Occipital lobe (tissue), 2 donors: ENCODE measurements around the gene FASTKD3. TPM values are rescaled to one million over a fixed set of nuclear protein-coding genes. Genes with fewer than 3 reads are reported as not detected.

Source experiments
- DNase-seq: peaks from one replicate; lab custom pipeline; 2025; lab: John Stamatoyannopoulos, UW
- total RNA-seq: library from RNA; depleted of rRNA; stranded (reverse); fragments of >200 nt; gene quantifications from one replicate; pipeline ENCODE4 v1.2.3, GENCODE V29; 2014

Gene FASTKD3
- total RNA-seq, 1 donor from 2014 or later, result 21.4 TPM

DNA sequence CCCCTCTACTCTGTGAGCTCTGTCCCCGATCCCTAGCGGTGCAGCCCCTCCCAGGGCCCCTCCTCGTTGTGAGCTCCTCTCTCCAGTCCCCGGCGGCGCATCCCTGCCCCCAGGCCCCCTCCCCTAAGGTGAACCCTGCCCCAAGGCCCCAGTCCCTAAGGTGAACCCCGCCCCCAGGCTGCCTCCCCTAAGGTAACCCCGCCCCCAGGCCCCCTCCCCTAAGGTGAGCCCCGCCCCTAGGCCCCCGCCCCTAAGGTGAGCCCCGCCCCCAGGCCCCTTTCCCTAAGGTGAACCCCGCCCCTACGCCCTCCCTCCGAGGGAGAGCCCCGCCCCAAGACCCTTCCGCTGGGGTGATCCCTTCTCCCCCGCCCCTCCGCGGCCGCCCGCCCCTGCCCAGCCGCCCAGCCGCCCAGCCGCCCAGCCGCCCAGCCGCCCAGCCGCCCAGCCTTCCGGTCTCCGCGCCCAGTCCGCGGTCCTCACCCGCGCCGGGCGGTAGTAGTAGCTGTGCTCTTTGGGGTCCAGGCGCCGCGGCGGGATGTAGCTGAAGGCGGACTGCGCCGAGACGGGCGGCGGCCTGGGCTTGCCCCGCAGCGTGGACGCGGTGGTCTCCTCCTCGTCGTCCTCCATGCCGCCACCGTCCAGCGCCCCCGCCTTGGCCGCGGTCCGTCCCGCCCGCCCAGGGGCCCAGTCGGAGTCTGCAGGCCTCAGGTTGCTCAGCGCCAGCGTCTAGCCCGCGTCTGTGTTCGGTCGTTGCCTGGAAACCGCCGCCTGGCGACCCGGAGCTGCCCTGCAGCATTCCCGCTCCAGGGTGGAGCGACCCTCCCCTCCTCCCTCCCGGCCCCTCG, 18.2 kb downstream of the FASTKD3 start, which contains the start of gene CFAP90:
TSS of gene CFAP90 (minus strand) at position 739 of the 845 bp plus-strand sequence. CDS start at position 627, 112 bp downstream.
- DNase-seq, result no peak

DNA sequence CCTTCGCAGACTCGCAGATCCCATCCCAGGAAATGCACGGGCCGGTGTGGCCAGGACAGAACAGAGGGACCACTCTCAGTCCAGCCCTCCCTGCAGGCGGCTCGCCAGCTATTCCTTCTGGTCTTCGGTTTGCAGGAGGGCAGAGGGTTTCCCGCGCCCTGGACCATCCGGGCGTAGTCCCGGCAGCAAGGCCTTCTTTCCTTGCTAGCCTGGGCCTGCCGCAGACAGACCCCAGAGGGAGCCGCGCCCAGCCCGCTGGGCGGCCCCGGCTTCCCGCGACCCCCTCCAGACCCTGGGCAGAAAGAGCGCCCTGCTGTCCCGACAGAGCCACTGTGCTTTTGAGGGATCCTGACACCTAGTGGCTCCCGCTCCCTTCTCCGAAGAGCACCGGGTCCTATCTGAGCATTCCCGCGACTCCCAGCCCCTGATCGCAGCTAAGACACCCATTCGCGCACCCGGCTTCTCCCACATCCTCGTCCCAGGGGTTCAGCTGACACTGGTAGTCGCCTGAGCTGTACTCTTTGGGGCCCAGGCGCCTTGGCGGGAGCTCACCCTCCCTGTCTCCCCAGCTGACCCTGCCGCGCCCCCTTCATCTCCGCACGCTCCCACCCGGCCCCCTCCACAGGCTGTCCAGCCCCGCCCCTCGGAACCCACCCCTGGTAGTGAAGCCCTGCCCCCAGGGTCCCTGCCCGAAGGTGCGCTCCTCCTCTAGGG, 19.0 kb downstream of the FASTKD3 start:
- no peak for DNase-seq

DNA sequence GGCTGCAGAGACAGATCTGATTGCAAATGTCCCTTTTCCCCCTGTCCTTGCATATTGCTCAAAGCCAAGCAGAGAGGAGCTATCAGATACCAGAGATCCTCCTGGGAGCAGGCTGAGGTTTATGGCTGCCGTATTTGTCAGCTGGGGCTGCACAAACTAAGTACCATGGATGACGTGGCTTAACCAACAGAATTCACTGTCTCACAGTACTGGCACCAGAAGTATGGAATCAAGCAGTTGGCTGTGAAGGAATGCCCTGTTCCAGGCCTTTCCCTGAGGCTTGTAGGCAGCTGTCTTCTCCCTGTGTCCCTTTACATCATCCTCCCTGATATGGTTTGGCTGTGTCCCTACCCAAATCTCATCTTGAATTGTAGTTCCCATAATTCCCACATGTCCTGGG, 20.5 kb downstream of the FASTKD3 start:
- DNase-seq, result no peak

DNA sequence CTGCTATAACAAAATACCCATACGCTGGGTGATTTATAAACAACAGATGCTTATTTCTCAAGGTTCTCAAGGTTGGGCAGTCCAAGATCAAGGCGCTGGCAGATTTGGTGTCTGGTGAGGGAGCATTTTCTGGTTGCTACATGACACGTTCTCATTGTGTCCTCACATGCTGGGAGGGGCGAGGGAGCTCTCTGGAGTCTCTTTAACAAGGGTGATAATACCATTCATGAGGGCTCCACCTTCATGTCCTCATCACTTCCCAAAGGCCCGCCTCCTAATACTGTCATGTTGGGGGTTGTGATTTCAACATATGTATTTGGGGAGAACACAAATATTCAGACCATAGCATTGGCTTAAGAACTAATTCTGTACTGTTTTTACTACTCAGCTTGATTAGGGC, 22.5 kb downstream of the FASTKD3 start:
- DNase-seq, result no peak

DNA sequence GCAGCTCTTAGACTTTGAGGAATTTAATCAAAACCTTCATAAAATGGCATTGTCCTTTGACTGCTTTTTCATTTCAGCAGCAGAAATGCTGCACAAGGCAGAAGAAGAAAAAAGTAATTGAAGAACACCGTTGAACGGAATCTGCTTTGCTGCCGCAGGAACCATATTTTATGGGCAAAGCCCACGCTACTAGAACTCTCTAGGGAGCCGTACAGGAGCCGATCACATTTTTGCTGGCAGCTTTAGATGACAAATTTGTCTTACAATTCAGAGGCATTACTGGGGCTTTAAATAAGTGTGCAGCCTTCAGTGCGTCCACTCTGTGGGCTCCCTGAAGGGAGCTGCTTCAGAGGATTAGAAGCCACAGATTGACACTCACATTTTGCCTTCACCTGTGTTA, 23.3 kb downstream of the FASTKD3 start:
- DNase-seq, result no peak

DNA sequence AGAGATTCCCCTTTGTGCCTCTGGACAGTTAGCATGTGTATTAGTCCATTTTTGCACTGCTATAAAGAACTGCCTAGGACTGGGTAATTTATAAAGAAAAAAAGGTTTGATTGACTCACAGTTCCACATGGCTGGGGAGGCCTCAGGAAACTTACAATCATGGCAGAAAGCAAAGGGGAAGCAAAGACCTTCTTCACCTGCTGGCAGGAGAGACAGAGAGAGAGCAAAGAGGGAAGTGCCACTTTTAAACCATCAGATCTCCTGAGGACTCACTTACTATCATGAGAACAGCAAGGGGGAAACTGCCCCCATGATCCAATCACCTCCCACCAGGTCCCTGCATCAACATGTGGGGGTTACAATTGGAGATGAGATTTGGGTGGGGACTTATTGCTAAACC, 23.9 kb downstream of the FASTKD3 start:
- no peak for DNase-seq

DNA sequence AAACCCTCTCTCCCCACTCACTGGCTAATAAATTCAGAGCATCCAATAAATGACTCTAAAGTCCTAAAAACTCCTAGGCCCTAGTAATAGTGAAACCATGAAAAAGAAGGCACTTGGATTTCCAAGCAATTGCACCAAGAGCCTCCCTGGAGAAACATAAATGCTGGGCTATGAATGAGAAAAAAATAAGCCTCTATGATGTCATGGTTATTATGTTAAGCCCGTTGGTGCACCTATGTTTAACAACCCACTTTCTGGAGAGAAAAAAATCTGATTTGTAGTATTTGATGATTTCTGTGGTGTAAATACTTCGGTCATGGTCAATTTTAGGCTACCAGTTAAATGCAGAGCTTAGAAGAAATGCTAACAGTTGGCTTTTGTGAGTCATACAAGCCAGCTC, 26.3 kb downstream of the FASTKD3 start:
- DNase-seq, result no peak

DNA sequence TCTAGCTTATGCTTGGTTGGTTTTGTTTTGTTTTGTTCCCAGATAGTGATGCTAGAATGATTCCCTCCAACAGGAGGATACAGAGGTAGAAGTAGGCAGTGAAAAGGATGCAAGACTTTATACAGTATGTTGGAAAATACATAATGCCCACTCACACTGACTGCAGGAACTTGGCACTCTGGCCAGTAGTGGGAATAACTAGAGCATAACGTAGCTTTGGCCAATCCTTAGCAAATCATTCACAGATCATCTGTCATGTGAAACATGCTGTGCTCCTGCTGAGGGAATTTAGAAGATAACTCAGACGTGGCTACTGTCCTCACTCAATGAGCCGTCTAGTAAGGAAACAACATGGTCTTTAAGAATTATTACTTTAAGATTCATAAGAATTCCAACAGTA, 31.4 kb downstream of the FASTKD3 start:
- DNase-seq, result no peak

DNA sequence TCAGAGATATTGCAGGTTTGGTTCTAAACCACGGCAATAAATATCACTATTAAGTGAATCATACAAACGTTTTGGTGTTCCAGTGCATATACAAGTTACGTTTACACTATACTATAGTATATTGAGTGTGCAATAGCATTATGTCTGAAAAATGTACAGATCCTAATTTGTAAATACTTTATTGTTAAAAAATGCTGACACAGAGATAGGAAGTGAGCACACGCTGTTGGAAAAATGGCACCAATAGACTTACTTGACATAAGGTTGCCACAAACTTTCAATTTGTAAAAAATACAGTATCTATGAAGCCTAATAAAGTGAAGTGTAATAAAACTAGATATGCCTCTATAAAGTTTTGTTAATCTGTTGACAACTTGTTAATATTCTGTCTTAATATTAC, 33.8 kb downstream of the FASTKD3 start:
- no peak for DNase-seq

DNA sequence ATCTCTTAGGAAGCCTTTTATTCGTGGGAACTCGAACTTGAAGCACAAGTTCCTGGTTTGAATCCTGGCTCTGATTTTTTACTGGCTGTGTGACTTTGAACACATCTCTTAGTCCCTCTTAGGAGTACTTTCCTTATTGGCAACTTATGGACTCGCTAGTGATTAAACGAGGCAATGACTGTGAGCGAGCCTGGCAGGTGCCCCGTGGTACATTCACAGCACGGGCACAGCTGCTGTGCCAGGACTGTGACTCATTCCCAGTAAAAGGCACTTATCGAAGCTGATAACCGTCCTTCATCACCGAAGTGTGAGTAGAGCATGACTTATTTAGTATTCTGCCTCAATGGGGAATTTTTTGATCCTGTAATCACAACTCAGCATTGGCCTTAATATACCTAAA, 40.6 kb downstream of the FASTKD3 start:
- DNase-seq, result no peak

DNA sequence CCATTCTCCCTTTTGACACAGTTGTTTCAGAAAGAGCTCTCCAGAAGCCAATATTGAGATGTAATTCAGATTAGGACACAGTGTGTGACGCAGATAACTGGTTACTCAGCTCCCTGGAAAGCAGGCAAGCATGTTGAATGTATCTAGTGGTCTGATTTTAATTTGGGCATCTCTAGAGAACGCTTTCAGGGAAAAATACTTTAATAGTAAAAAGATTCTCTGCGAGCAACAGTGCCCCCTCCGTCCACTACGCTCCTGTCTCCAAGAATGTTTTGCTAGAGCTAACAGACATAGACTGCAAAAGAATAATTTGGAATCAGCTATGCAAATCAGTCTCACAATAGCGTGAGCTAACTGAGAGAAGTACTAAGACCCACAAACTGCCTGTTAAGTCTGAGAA, 41.2 kb downstream of the FASTKD3 start:
- DNase-seq, result no peak

DNA sequence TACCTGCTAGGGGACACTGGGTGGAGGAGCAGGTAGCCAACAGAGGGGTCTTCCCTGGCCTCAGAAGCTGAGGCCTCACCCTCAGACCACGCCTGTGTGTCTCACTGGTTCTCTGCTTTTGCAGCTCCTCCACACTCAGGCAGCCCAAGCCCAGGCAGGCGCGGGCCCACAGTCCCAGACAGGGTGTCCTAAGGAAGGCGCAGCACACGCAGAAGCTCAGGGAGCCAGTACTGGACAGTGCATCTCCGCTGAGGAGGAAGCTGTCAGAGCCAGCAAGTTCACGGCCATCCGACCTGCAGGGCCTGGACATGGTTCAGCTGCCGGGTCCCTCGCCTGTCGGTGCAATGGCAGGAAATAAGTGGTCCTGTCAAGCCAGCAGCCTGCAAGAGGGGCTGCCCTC, 43.2 kb downstream of the FASTKD3 start:
- DNase-seq, result no peak

DNA sequence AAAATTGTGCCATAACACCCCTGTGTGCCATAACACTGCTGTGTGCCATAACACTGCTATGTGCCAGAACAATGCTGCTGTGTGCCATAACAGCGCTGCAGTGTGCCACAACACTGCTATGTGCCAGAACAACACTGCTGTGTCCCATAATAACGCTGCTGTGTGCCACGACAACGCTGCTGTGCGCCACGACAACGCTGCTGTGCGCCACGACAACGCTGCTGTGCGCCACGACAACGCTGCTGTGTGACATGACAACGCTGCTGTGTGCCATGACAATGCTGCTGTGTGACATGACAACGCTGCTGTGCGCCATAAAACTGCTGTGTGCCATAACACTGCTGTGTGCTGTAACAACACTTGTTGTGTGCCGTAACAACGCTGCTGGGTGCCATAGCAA, 43.8 kb downstream of the FASTKD3 start:
- no peak for DNase-seq

DNA sequence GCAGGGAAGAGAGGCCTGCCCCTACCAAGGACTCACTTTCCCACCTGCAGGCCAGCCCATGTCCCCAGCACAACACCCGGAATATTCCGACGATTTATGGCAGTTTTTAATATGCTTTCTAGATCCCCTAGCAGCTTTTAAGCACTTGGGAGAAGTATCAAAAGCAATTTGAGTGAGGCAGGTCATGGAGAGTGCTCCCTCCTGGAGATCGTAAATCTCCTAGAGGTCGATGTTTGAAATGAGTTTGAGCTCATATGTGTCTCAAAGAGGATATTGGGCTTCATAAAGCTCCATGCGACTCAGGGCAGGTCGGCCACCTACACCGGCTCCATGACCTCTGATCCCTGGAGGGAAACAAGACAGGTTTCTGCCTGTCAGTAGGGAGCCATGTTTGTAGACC, 45.2 kb downstream of the FASTKD3 start:
- DNase-seq, result no peak

DNA sequence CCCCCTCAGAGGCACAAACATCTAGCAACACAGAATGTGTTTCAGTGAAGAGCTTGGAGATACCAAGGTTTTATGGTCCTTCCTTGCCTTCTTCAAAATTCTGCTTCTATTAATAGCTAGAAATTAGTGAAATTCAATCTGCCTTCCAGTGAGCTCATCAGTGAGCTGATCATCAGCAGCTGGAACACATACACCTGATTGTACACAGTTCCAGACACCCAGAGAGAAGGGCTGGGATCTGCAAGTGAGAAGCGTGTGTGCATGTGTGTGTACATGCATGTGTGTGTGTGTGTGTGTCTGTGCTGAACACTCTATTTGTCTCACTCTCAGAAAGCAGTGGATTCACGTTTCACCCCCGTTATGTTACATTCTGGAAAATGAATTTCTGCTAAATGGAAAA, 46.4 kb downstream of the FASTKD3 start:
- no peak for DNase-seq

DNA sequence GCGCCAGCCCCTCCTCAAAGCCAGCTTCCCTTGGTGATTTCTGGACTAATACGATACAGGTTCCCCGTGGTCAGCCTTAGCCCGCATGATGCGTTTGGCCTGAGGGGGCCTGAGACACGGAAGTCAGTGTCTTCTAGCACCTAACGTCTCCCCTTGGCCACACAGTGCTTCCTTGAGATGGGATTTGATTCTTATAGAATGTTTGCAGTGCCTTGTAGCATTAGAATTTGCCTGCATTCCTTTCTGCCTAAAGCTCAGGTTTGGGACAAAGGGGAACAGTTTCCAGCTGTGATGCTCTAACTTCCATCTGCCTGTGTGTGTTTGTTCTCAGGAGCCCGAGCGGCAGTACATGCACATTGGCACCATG, 52.3 kb downstream of the FASTKD3 start:
- DNase-seq, result no peak

DNA sequence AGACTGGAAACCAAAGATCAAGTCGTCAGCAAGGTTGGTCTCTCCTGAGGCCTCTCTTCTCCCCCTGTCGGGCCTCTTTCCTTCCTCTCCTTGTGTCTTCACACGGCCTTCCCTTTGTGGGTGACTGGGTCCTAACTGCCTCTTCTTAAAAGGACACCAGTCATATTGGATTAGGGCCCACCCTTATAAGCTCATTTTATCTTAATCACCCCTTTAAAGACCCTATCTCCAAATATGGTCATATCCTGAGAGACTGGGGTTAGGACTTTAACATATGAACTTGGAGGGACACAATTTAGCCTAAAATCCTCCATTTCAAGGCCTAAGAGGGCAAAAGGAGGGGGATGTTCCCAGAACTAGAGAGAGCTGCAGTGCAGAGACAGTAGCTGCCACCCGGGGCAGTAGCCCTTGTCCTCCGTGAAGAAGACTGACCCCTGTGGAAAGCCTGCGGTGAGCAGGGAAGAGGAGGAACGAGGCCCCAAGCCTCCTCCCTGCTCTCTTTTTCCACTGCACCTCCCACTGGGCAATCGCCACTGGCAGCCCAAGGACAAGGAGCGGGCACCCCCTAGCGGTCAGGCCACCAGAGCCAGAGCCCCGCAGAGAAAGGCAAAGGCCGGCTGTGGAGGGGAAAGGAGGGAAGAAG, 52.8 kb downstream of the FASTKD3 start:
- DNase-seq, result peak; percentile 74

DNA sequence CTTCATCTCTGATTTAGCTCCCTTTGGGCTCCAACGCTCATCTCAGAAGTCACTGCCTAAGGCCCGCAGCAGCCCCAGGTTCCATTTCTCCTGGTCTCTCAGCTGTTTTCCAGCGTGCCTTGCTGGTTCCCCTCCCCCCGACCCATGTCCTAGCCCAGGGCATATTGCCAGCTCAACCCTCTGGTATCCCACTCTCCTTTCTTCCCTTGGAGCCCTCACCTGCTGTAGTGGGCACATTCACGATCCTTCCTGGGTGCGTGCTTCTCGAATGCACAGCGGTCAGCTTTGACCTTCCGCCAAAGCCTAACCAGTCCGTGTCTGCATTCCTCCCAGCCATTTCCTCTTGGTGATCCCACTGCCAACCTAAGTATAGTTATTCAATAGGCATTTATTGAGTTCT, 54.0 kb downstream of the FASTKD3 start:
- no peak for DNase-seq

DNA sequence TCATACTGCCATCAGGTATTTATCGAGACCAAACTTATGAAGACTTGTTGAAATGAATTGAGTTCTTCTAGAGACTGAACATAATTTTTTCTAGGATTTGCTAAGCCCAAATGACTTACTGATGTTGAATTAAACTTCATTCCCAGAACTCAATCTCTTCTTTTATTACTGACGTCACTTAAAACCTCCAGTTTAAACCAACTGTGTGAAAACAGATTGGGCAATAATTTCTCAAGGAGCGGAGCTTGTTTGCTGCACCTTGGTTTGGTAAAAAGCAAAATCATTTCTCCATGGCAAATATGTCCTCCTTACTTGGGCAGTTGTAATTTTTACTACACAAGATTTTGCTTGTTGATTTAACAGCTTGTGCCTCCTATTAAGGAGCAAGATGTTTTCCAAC, 55.3 kb downstream of the FASTKD3 start:
- DNase-seq, result no peak

DNA sequence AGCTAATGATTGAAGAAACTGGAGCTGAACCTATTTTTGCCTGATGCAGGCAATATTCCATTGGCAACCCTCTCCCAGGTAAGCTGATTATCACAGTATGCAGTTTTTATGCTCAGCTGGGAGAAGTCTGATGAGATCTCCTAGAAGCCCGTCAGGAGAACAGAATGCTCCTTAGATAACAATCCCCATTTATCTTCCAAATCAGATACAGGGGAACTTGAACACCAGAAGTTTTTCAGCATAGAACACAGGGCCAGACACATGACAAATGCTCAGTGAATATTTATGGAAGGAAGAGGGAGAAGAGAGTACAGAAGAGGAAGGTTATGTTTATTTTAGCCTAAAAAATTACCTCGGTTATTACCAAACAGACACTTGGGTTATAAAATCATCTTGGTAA, 55.8 kb downstream of the FASTKD3 start:
- no peak for DNase-seq

DNA sequence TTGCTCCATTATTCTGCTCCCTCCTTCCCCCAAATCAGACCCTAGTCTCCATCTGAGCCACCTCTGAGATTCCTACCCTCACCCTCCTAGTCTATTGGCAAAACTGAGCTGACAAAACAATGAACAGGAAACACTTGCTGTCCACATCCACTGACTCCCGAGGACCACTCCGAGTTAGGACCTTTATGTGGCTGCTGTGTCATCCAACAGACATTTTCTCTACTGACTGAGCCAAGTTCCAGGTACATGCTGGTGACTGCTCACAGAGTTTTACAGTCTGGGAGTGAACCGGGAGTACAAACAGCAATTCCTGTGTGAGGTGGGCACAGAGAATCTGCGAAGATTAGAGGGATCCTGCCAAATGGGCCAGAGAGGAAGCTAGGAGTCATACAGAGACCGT, 57.1 kb downstream of the FASTKD3 start:
- no peak for DNase-seq
